H1 (cell line): ENCODE data around the gene MEGF9. TPM values are rescaled to one million over a fixed set of nuclear protein-coding genes. Genes with fewer than 3 reads are reported as not detected.

ENCODE experiments used
- CTCF ChIA-PET: fragments of 300-600 bp; sonication (Branson Sonifier 250); formaldehyde crosslinking; loops from one replicate; lab custom pipeline; 2021; ENCODE audit not compliant: partially characterized antibody; lab: Charles Lee
- POLR2A ChIA-PET: fragments of 300-600 bp; sonication (Branson Sonifier 250); formaldehyde crosslinking; loops from one replicate; lab custom pipeline; 2021; ENCODE audit warnings: inconsistent platforms; ENCODE audit not compliant: partially characterized antibody; lab: Charles Lee
- DNase-seq, 2 experiments: peaks; one replicate each; pipeline versions ENCODE4 v3.0.0 to v3.0.0-alpha.2; 2010 to 2022; ENCODE audit warnings: low spot score in 2 of 2, low read depth in 1 of 2, mixed read lengths in 1 of 2
- FAIRE-seq: peaks from 2 replicates; lab custom pipeline; 2011; peaks lifted over from hg19 to GRCh38; lab: Jason Lieb, UNC
- H2AFZ ChIP-seq: 2 replicates; pipeline ENCODE4 v1.8.1; 2012; ENCODE audit warnings: low read length, inconsistent platforms
- H2AK5ac ChIP-seq: 2 replicates; pipeline ENCODE4 v1.6.1; 2013; ENCODE audit warnings: low read depth, low read length
- H2BK120ac ChIP-seq: replicated peaks from 2 replicates; pipeline ENCODE3; 2013; ENCODE audit warnings: low read depth, low read length, inconsistent platforms
- H2BK12ac ChIP-seq: 2 replicates; pipeline ENCODE4 v1.6.1; 2013; ENCODE audit warnings: low read depth, low read length
- H2BK15ac ChIP-seq: 2 replicates; pipeline ENCODE4 v1.6.1; 2013; ENCODE audit warnings: low read length
- H2BK20ac ChIP-seq: 2 replicates; pipeline ENCODE4 v1.6.1; 2013; ENCODE audit warnings: low read length
- H2BK5ac ChIP-seq: 2 replicates; pipeline ENCODE4 v1.6.1; 2013; ENCODE audit warnings: low read depth, low read length
- H3K14ac ChIP-seq: 2 replicates; pipeline ENCODE4 v1.6.1; 2013; ENCODE audit warnings: inconsistent platforms; ENCODE audit not compliant: insufficient read length
- H3K18ac ChIP-seq: 2 replicates; pipeline ENCODE4 v1.6.1; 2013; ENCODE audit warnings: low read length; ENCODE audit errors: extremely low read depth
- H3K23ac ChIP-seq: 2 replicates; pipeline ENCODE4 v1.6.1; 2013; ENCODE audit warnings: inconsistent platforms; ENCODE audit not compliant: insufficient read length
- H3K23me2 ChIP-seq: 2 replicates; pipeline ENCODE4 v1.6.1; 2013; ENCODE audit warnings: low read depth, low read length
- H3K27ac ChIP-seq: 2 replicates; pipeline ENCODE4 v1.6.1; 2011; ENCODE audit warnings: low read depth, low read length, inconsistent platforms
- H3K27me3 ChIP-seq, 4 experiments: replicated peaks in 1 of 4; 1 replicate in 1 of 4; 2 replicates in 3 of 4; pipeline versions ENCODE4 v1.6.1 to v1.8.1; 2011 to 2013; ENCODE audit warnings: low read length in 3 of 4, mild to moderate bottlenecking in 3 of 4, inconsistent platforms in 2 of 4, mixed read lengths in 2 of 4, moderate library complexity in 1 of 4; ENCODE audit not compliant: control insufficient read depth in 3 of 4, insufficient read depth in 3 of 4; ENCODE audit errors: extremely low read depth in 1 of 4
- H3K36me3 ChIP-seq, 4 experiments: 2 replicates each; pipeline versions ENCODE4 v1.6.1 to v1.8.1; 2011 to 2013; ENCODE audit warnings: mild to moderate bottlenecking in 4 of 4, low read length in 3 of 4, moderate library complexity in 2 of 4, control low read depth in 1 of 4, inconsistent platforms in 1 of 4; ENCODE audit not compliant: insufficient read depth in 4 of 4, control insufficient read depth in 2 of 4
- H3K4ac ChIP-seq: replicated peaks from 2 replicates; pipeline ENCODE3; 2013; ENCODE audit warnings: low read length, low read depth, mixed read lengths, inconsistent platforms; ENCODE audit not compliant: insufficient read length
- H3K4me1 ChIP-seq, 4 experiments: replicated peaks in 1 of 4; 1 replicate in 1 of 4; 2 replicates in 3 of 4; pipeline versions ENCODE4 v1.6.1 to v1.8.1; 2011 to 2013; ENCODE audit warnings: low read length in 3 of 4, inconsistent platforms in 2 of 4, mixed read lengths in 1 of 4; ENCODE audit not compliant: insufficient read depth in 4 of 4, control insufficient read depth in 3 of 4
- H3K4me2 ChIP-seq, 2 experiments: 2 replicates each; pipeline versions ENCODE4 v1.6.1 to v1.8.1; 2011 to 2013; ENCODE audit warnings: low read depth in 2 of 2, low read length in 2 of 2, control low read depth in 1 of 2, inconsistent platforms in 1 of 2, mild to moderate bottlenecking in 1 of 2; ENCODE audit not compliant: insufficient read depth in 1 of 2
- H3K4me3 ChIP-seq, 4 experiments: fragments of 200-600, 300-600 bp in 1 of 4; sonication (generic), shearing (Covaris generic), sonication (Bioruptor Twin) in 1 of 4; 2 replicates each; pipeline versions ENCODE4 v1.5.1 to v1.8.1; 2011 to 2016; ENCODE audit warnings: low read length in 4 of 4, low read depth in 3 of 4, control low read depth in 2 of 4, inconsistent platforms in 2 of 4, mild to moderate bottlenecking in 2 of 4, mixed read lengths in 1 of 4, moderate library complexity in 1 of 4; ENCODE audit not compliant: insufficient read depth in 2 of 4; ENCODE audit errors: extremely low read depth in 1 of 4
- H3K56ac ChIP-seq: replicated peaks from 2 replicates; pipeline ENCODE3; 2013; ENCODE audit warnings: low read depth, mild to moderate bottlenecking, mixed read lengths, low read length, inconsistent platforms; ENCODE audit not compliant: insufficient read length
- H3K79me1 ChIP-seq: 2 replicates; pipeline ENCODE4 v1.6.1; 2013; ENCODE audit warnings: low read depth, low read length, control low read depth
- H3K79me2 ChIP-seq, 2 experiments: 2 replicates each; pipeline versions ENCODE4 v1.6.1 to v1.8.1; 2012 to 2013; ENCODE audit warnings: low read length in 2 of 2, mild to moderate bottlenecking in 2 of 2, inconsistent platforms in 1 of 2; ENCODE audit not compliant: insufficient read depth in 2 of 2, control insufficient read depth in 1 of 2
- H3K9ac ChIP-seq, 4 experiments: replicated peaks in 1 of 4; 1 replicate in 1 of 4; 2 replicates in 3 of 4; pipeline versions ENCODE4 v1.6.1 to v1.8.1; 2011 to 2013; ENCODE audit warnings: low read depth in 3 of 4, low read length in 3 of 4, control low read depth in 2 of 4, mild to moderate bottlenecking in 2 of 4, moderate library complexity in 2 of 4, inconsistent platforms in 1 of 4; ENCODE audit errors: extremely low read depth in 1 of 4
- H3K9me3 ChIP-seq, 2 experiments: 2 replicates each; pipeline versions ENCODE4 v1.6.1 to v1.8.1; 2012 to 2013; ENCODE audit warnings: mild to moderate bottlenecking in 2 of 2, moderate library complexity in 2 of 2, control low read depth in 1 of 2, inconsistent platforms in 1 of 2, low read depth in 1 of 2, low read length in 1 of 2, mixed read lengths in 1 of 2; ENCODE audit not compliant: insufficient read depth in 2 of 2
- H4K20me1 ChIP-seq, 2 experiments: replicated peaks in 1 of 2; 2 replicates each; pipeline versions ENCODE3 to v1.8.1; 2011 to 2013; ENCODE audit warnings: inconsistent platforms in 2 of 2, low read length in 2 of 2, mild to moderate bottlenecking in 1 of 2; ENCODE audit not compliant: insufficient read depth in 2 of 2, control insufficient read depth in 1 of 2
- H4K5ac ChIP-seq: 2 replicates; pipeline ENCODE4 v1.6.1; 2013; ENCODE audit warnings: low read length, low read depth, mixed read lengths, inconsistent platforms; ENCODE audit not compliant: insufficient read length
- H4K8ac ChIP-seq: 2 replicates; pipeline ENCODE4 v1.8.0; 2013; ENCODE audit warnings: mild to moderate bottlenecking, moderate library complexity, low read length, inconsistent platforms; ENCODE audit not compliant: insufficient read depth; ENCODE audit errors: extremely low read depth
- H4K91ac ChIP-seq: replicated peaks from 2 replicates; pipeline ENCODE3; 2013; ENCODE audit warnings: low read length, mixed read lengths, inconsistent platforms; ENCODE audit not compliant: insufficient read length
- JUN ChIP-seq: IDR thresholded peaks from 2 replicates; pipeline ENCODE4 v1.6.1; 2011; ENCODE audit warnings: low read depth, mild to moderate bottlenecking, improper control_type of control experiment, low read length
- RAD21 ChIP-seq, 2 experiments: IDR thresholded peaks in 1 of 2; conservative IDR thresholded peaks in 1 of 2; 2 replicates each; pipeline ENCODE4 v1.6.1; 2011; ENCODE audit warnings: low read depth in 2 of 2, low read length in 2 of 2, improper control_type of control experiment in 1 of 2, inconsistent platforms in 1 of 2, mild to moderate bottlenecking in 1 of 2, moderate library complexity in 1 of 2
- WGBS, 2 experiments: shearing (Covaris generic) in 1 of 2; methylation state at CpG; one replicate each; pipeline versions ENCODE4 v1.1.6 to v1.1.7; 2013 to 2015; ENCODE audit warnings: low lambda C conversion rate in 2 of 2, mixed read lengths in 2 of 2, inconsistent platforms in 1 of 2, low coverage in 1 of 2, missing lambda C conversion rate in 1 of 2; ENCODE audit not compliant: insufficient replicate concordance in 2 of 2, insufficient coverage in 1 of 2, insufficient read length in 1 of 2; ENCODE audit errors: extremely low coverage in 1 of 2, missing lambda C conversion rate in 1 of 2; 5-methylcytosine and 5-hydroxymethylcytosine counted together
- polyA plus RNA-seq, 7 experiments: library from polyadenylated mRNA; depleted of rRNA in 3 of 7; stranded (reverse) in 5 of 7; unstranded in 2 of 7; fragments of >200 nt in 5 of 7; fragments of 200-250 nt in 2 of 7; gene quantifications; 1 replicate in 5 of 7; 2 replicates in 1 of 7; 4 replicates in 1 of 7; pipeline versions ENCODE4 v1.2.1 to v1.2.3, GENCODE V29; 2011 to 2013; ENCODE audit warnings: missing spikeins in 2 of 7, mixed read lengths in 2 of 7
- total RNA-seq: library from RNA; stranded (reverse); fragmentation: NEBNext Ultra II Directional; extraction: Animal tissue kit (Norgen Biotek cat#: 25700); gene quantifications from 2 replicates; pipeline ENCODE4 v1.2.1, GENCODE V29; 2021
- TF ChIP-seq, protein P1 (sequence below): IDR thresholded peaks from 2 replicates; pipeline ENCODE4 v1.6.1; 2012; ENCODE audit warnings: inconsistent platforms

Gene MEGF9
- total and polyA plus RNA-seq, 2 of the 8 experiments (the other 6 are each of a cell fraction or from before 2014, with no cell fraction given): 0.45 to 1.8 TPM

DNA sequence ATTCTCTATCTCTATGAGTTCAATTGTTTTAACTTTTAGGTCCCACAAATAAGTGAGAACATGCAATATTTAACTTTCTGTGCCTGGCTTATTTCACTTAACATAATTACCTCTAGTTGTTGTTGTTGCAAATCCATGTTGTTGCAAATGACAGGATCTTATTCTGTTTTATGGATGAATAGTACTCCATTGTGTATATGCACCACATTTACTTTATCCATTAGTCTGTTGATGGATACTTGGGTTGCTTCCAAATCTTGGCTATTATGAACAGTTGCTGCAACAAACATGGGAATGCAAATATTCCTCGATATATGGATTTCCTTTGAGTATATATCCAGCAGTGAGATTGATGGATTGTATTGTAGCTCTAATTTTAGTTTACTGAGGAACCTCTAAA is 36.3 kb downstream of the MEGF9 start:
- POLR2A ChIA-PET: no interaction called here
- Histone ChIP-seq H4K91ac (no peak overlapping the region), H3K56ac (no peak overlapping the region), H4K5ac (no peak overlapping the region), H3K27me3 (no peaks in the 10 kb centered on the region), H2BK12ac (no peak overlapping the region), H2AFZ (no peak overlapping the region), H2BK120ac (no peak overlapping the region), H2AK5ac (no peak overlapping the region), H4K8ac (no peak overlapping the region), H2BK15ac (no peak overlapping the region), H3K4me2 (no peak overlapping the region), H3K4me3 (no peak overlapping the region), H3K23ac (no peak overlapping the region), H3K27ac (no peak overlapping the region), H3K18ac (no peak overlapping the region), H4K20me1 (peaks cover 0 to 2% of the 10 kb centered on the region in 2 experiments), H3K4me1 (no peaks in the 10 kb centered on the region), H3K9ac (no peak overlapping the region), H3K4ac (no peak overlapping the region), H3K79me2 (no peaks in the 10 kb centered on the region), H2BK20ac (no peak overlapping the region), H3K23me2 (no peaks in the 10 kb centered on the region), H3K79me1 (no peaks in the 10 kb centered on the region), H3K14ac (no peak overlapping the region), H2BK5ac (no peak overlapping the region), H3K36me3 (no peaks in the 10 kb centered on the region), H3K9me3 (no peaks in the 10 kb centered on the region)
- FAIRE-seq: no peak
- 87% methylated on average over 1 of the region's 1 CpG; no CpG with 5 or more reads in 1 of the 2 experiments for WGBS, 2 experiments
- no peak for DNase-seq
- CTCF ChIA-PET: interaction anchor here (0.7 kb wide), 1 partner anchor 9 kb away, joined by 4 read pairs; no protein-coding TSS in a partner anchor
- TF ChIP-seq RAD21 (IDR thresholded peaks at IDR 0.05 in 1 of 2, conservative IDR thresholded peaks at IDR 0.05 in 1 of 2; ENCODE audit: low read depth in 2 of 2, low read length in 2 of 2) (no peak), JUN (no peak)
- TF ChIP-seq, protein P1, sequence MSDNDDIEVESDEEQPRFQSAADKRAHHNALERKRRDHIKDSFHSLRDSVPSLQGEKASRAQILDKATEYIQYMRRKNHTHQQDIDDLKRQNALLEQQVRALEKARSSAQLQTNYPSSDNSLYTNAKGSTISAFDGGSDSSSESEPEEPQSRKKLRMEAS: no peak
